Measurements from ENCODE around the gene ARHGEF6.

ARHGEF6 gene

GRCh38 chrX:136747003-136747986 lies 33.4 kb downstream of the ARHGEF6 start:
- H3K4me2 ChIP-seq (ENCODE audit: low read length), result no peak overlapping the region
- H3K27ac ChIP-seq (ENCODE audit: low read depth, low read length), result no peak overlapping the region

GRCh38 chrX:136745215-136746173 lies 35.2 kb downstream of the ARHGEF6 start:
- H3K9me3 ChIP-seq (ENCODE audit: control insufficient read depth, insufficient read depth, low read length), result no peaks in the 10 kb centered on the region
- no peak overlapping the region for H3K4me3 ChIP-seq (ENCODE audit: low read length)
- H3K27me3 ChIP-seq (ENCODE audit: control insufficient read depth, low read length), result no peaks in the 10 kb centered on the region
- peaks cover 17% of the 10 kb centered on the region for H3K4me1 ChIP-seq (ENCODE audit: control insufficient read depth, low read length)
- no peaks in the 10 kb centered on the region for H4K20me1 ChIP-seq (ENCODE audit: control insufficient read depth, insufficient read depth, low read depth, low read length)
- TF ChIP-seq EZH2phosphoT487 (IDR thresholded peaks at IDR 0.05; ENCODE audit: borderline replicate concordance, low read length) (no peak), CTCF (IDR thresholded peaks at IDR 0.05; ENCODE audit: low read depth, low read length, poor library complexity, severe bottlenecking) (no peak)
- H3K36me3 ChIP-seq (ENCODE audit: control insufficient read depth, low read length), result peaks cover 46% of the 10 kb centered on the region
- H3F3A ChIP-seq (ENCODE audit: control insufficient read depth, insufficient read depth), result no peaks in the 10 kb centered on the region
- no peak overlapping the region for H3K4me2 ChIP-seq (ENCODE audit: low read length)
- H3K79me2 ChIP-seq (ENCODE audit: control insufficient read depth, low read length), result peaks cover 8% of the 10 kb centered on the region
- no peaks in the 10 kb centered on the region for H3K9me2 ChIP-seq (replicated peaks; ENCODE audit: control insufficient read depth, low read length)
- no peak overlapping the region for H3K27ac ChIP-seq (ENCODE audit: low read depth, low read length)

More at GRCh38 chrX:136747003-136747986, 33.4 kb downstream of the ARHGEF6 start:
- Histone ChIP-seq H3K9me2 (replicated peaks; ENCODE audit: control insufficient read depth, low read length) (no peaks in the 10 kb centered on the region), H3K36me3 (ENCODE audit: control insufficient read depth, low read length) (peaks cover 42% of the 10 kb centered on the region), H4K20me1 (ENCODE audit: control insufficient read depth, insufficient read depth, low read depth, low read length) (no peaks in the 10 kb centered on the region), H3K79me2 (ENCODE audit: control insufficient read depth, low read length) (peaks cover 19% of the 10 kb centered on the region), H3F3A (ENCODE audit: control insufficient read depth, insufficient read depth) (no peaks in the 10 kb centered on the region), H3K27me3 (ENCODE audit: control insufficient read depth, low read length) (no peaks in the 10 kb centered on the region), H3K4me1 (ENCODE audit: control insufficient read depth, low read length) (peaks cover 17% of the 10 kb centered on the region), H3K9me3 (ENCODE audit: control insufficient read depth, insufficient read depth, low read length) (no peaks in the 10 kb centered on the region), H3K4me3 (ENCODE audit: low read length) (no peak overlapping the region)
- no peak for TF ChIP-seq EZH2phosphoT487 (IDR thresholded peaks at IDR 0.05; ENCODE audit: borderline replicate concordance, low read length)
- TF ChIP-seq CTCF (IDR thresholded peaks at IDR 0.05; ENCODE audit: low read depth, low read length, poor library complexity, severe bottlenecking), result no peak

GRCh38 chrX:136742721-136743379 lies 37.9 kb downstream of the ARHGEF6 start:
- Histone ChIP-seq H3K9me3 (ENCODE audit: control insufficient read depth, insufficient read depth, low read length) (no peaks in the 10 kb centered on the region), H3K36me3 (ENCODE audit: control insufficient read depth, low read length) (peaks cover 46% of the 10 kb centered on the region), H3K4me1 (ENCODE audit: control insufficient read depth, low read length) (peaks cover 13% of the 10 kb centered on the region), H3K79me2 (ENCODE audit: control insufficient read depth, low read length) (no peaks in the 10 kb centered on the region; the same call in 1 of the 2 replicates), H3F3A (ENCODE audit: control insufficient read depth, insufficient read depth) (no peaks in the 10 kb centered on the region), H3K4me3 (ENCODE audit: low read length) (no peak overlapping the region), H3K9me2 (replicated peaks; ENCODE audit: control insufficient read depth, low read length) (no peaks in the 10 kb centered on the region), H4K20me1 (ENCODE audit: control insufficient read depth, insufficient read depth, low read depth, low read length) (no peaks in the 10 kb centered on the region), H3K27ac (ENCODE audit: low read depth, low read length) (no peak overlapping the region), H3K4me2 (ENCODE audit: low read length) (no peak overlapping the region), H3K27me3 (ENCODE audit: control insufficient read depth, low read length) (no peaks in the 10 kb centered on the region)
- TF ChIP-seq EZH2phosphoT487 (IDR thresholded peaks at IDR 0.05; ENCODE audit: borderline replicate concordance, low read length) (no peak), CTCF (IDR thresholded peaks at IDR 0.05; ENCODE audit: low read depth, low read length, poor library complexity, severe bottlenecking) (no peak)
